ENCODE results near the gene DMRTC2.

DMRTC2 gene

GRCh38 chr19:41883463-41883820 is 38.6 kb downstream of the DMRTC2 start:
- DNase-seq (ENCODE audit: insufficient read length, low spot score) (no peak), FAIRE-seq (no peak)
- no peak for TF ChIP-seq CTCF (IDR thresholded peaks at IDR 0.05; ENCODE audit: insufficient read depth, missing control alignments)

- FAIRE-seq (no peak), DNase-seq (ENCODE audit: insufficient read length, low spot score) (peak; percentile 99)
- no peak for TF ChIP-seq CTCF (IDR thresholded peaks at IDR 0.05; ENCODE audit: insufficient read depth, missing control alignments)
Observed at GRCh38 chr19:41883821-41884733, 39.2 kb downstream of the DMRTC2 start.

GRCh38 chr19:41886761-41887710 is 42.2 kb downstream of the DMRTC2 start:
- TF ChIP-seq CTCF (IDR thresholded peaks at IDR 0.05; ENCODE audit: insufficient read depth, missing control alignments) = no peak
- no peak for FAIRE-seq
- no peak for DNase-seq (ENCODE audit: insufficient read length, low spot score)

GRCh38 chr19:41887711-41888382 is 43.0 kb downstream of the DMRTC2 start:
- no peak for TF ChIP-seq CTCF (IDR thresholded peaks at IDR 0.05; ENCODE audit: insufficient read depth, missing control alignments)
- no peak for FAIRE-seq
- no peak for DNase-seq (ENCODE audit: insufficient read length, low spot score)

DNA sequence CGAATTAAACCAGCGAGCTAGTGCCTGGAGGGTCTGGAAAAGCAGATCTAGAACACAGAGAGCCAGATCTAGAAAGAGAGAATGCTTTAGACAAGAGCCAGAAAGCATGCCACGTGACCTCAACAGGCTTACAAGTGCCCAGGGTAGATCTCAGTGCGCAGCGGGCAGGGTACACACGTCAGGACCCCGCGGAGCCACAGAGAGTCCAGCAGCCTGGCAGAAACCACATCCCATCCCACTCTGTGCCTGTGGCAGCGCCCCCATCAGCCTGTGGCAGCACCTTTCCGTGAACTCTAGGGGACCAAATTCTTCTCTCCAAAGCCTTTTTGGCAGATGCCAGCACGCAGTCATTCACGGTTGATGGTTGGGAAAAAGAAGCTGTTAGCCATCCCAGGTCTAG is 44.1 kb downstream of the DMRTC2 start:
- no peak for TF ChIP-seq CTCF (IDR thresholded peaks at IDR 0.05; ENCODE audit: insufficient read depth, missing control alignments)
- no peak for FAIRE-seq
- no peak for DNase-seq (ENCODE audit: insufficient read length, low spot score)

GRCh38 chr19:41889896-41890295 is 45.1 kb downstream of the DMRTC2 start:
- DNase-seq (ENCODE audit: insufficient read length, low spot score) (no peak), FAIRE-seq (no peak)
- TF ChIP-seq CTCF (IDR thresholded peaks at IDR 0.05; ENCODE audit: insufficient read depth, missing control alignments) = no peak

Data from D721Med (cell line).